Peyer's patch (tissue), 4 donors: ENCODE measurements around the gene DTD2. TPM values are rescaled to one million over a fixed set of nuclear protein-coding genes. Genes with fewer than 3 reads are reported as not detected.

Experiments used
- DNase-seq, 3 donors: peaks; one replicate each; pipeline ENCODE4 v3.0.0-alpha.2; 2017 to 2019
- H3K27ac ChIP-seq, 4 donors: fragments of 200-600 bp; sonication (generic); one replicate each; pipeline ENCODE4 v1.5.1; 2016 to 2019
- H3K27me3 ChIP-seq, 2 donors: fragments of 200-600 bp; sonication (generic); one replicate each; pipeline ENCODE4 v1.5.1; 2019
- H3K36me3 ChIP-seq, 3 donors: fragments of 200-600 bp; sonication (generic); one replicate each; pipeline ENCODE4 v1.5.1; 2016 to 2019
- H3K4me1 ChIP-seq, 4 donors: fragments of 200-600 bp; sonication (generic); one replicate each; pipeline ENCODE4 v1.5.1; 2016 to 2019
- H3K4me3 ChIP-seq, 4 donors: fragments of 200-600 bp; sonication (generic); 1 replicate in 3 of 4; 2 replicates in 1 of 4; pipeline ENCODE4 v1.5.1; 2016 to 2019; ENCODE audit warnings: mild to moderate bottlenecking in 1 of 4
- H3K9me3 ChIP-seq, 4 donors: fragments of 200-600 bp; sonication (generic); one replicate each; pipeline ENCODE4 v1.5.1; 2016 to 2019; ENCODE audit warnings: mild to moderate bottlenecking in 1 of 4
- POLR2A ChIP-seq, 2 donors: fragments of 450-650 bp; IDR thresholded peaks; one replicate each; pipeline ENCODE4 v1.5.1; 2017; ENCODE audit warnings: antibody characterized with exemption in 2 of 2, mild to moderate bottlenecking in 2 of 2, moderate library complexity in 2 of 2
- total RNA-seq, 4 donors: library from RNA; depleted of rRNA; stranded (reverse); fragments of >200 nt; gene quantifications; one replicate each; pipeline ENCODE4 v1.1.0, GENCODE V29; 2016
- TF ChIP-seq, protein P1 (sequence below), 6 experiments: fragments of 450-650 bp in 4 of 6; fragments of 200-600 bp in 2 of 6; sonication (generic) in 1 of 6; IDR thresholded peaks; one replicate each; pipeline ENCODE4 v1.5.1; 2017 to 2019; ENCODE audit warnings: antibody characterized with exemption in 6 of 6, mild to moderate bottlenecking in 3 of 6, moderate library complexity in 1 of 6

The DTD2 gene
- total RNA-seq, 4 donors from 2014 or later = 15.7 to 24.4 (median 18.9) TPM

DNA sequence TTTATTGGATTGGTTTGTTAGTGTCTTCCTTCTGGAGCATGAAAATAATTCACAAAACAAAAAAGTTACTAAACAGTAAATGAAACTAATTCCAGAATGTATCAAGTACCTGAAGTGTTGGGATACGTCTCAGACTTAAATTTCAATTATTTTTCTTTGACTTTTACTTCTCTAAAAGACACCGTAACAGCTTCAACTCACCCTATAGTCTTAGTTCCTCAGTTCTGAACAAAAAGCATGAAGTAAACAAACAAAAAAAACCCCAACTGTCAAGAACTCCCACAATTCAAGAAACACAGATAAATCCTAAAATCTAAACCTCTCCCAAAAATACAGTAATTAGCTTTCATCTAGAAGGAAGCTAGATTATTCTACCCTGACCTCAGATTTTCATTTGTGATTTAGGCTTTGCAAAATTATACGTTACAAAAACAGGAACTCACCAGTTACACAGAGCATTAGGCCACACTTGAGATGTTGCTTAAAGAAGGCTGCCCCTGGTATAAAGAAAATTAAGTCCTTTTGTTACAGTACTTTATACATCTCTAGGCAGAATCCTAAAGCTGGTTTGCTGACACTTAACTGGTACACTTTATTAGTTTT lies 47.2 kb downstream of the DTD2 start:
- H3K27ac ChIP-seq = no peak overlapping the region
- H3K36me3 ChIP-seq = no peaks in the 10 kb centered on the region
- TF ChIP-seq, protein P1, sequence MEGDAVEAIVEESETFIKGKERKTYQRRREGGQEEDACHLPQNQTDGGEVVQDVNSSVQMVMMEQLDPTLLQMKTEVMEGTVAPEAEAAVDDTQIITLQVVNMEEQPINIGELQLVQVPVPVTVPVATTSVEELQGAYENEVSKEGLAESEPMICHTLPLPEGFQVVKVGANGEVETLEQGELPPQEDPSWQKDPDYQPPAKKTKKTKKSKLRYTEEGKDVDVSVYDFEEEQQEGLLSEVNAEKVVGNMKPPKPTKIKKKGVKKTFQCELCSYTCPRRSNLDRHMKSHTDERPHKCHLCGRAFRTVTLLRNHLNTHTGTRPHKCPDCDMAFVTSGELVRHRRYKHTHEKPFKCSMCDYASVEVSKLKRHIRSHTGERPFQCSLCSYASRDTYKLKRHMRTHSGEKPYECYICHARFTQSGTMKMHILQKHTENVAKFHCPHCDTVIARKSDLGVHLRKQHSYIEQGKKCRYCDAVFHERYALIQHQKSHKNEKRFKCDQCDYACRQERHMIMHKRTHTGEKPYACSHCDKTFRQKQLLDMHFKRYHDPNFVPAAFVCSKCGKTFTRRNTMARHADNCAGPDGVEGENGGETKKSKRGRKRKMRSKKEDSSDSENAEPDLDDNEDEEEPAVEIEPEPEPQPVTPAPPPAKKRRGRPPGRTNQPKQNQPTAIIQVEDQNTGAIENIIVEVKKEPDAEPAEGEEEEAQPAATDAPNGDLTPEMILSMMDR (IDR thresholded peaks at IDR 0.05) = no peak
- TF ChIP-seq POLR2A (IDR thresholded peaks at IDR 0.05) = no peak
- H3K27me3 ChIP-seq = no peaks in the 10 kb centered on the region
- peaks cover 0 to 7% (median 0%) of the 10 kb centered on the region in 4 donors for H3K4me1 ChIP-seq
- no peak for DNase-seq
- no peaks in the 10 kb centered on the region for H3K9me3 ChIP-seq
- H3K4me3 ChIP-seq = no peak overlapping the region

DNA sequence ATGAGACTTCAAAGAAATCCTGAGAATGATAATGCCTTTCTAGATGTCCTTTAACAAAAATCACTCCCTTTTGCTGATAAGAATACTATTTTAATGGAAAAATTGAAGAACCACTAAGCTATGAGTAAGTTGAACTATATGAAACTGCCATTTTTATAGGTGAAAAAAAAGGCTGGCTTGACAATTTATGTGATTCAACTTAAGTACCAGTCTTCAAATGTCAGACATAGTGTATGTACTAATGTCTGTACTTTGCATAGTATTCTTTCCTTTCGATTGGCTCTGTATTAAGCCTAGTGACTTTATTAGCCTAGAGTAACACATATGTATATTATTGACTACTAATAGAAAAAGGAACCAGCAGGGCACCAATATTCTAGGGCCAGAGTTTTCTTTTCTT lies 48.9 kb downstream of the DTD2 start:
- Histone ChIP-seq H3K4me3 (no peak overlapping the region), H3K27me3 (no peaks in the 10 kb centered on the region), H3K4me1 (peaks cover 0 to 7% (median 0%) of the 10 kb centered on the region in 4 donors), H3K9me3 (no peaks in the 10 kb centered on the region), H3K36me3 (no peaks in the 10 kb centered on the region), H3K27ac (no peak overlapping the region)
- no peak for TF ChIP-seq POLR2A (IDR thresholded peaks at IDR 0.05)
- TF ChIP-seq, protein P1 (IDR thresholded peaks at IDR 0.05) = no peak
- DNase-seq = no peak

DNA sequence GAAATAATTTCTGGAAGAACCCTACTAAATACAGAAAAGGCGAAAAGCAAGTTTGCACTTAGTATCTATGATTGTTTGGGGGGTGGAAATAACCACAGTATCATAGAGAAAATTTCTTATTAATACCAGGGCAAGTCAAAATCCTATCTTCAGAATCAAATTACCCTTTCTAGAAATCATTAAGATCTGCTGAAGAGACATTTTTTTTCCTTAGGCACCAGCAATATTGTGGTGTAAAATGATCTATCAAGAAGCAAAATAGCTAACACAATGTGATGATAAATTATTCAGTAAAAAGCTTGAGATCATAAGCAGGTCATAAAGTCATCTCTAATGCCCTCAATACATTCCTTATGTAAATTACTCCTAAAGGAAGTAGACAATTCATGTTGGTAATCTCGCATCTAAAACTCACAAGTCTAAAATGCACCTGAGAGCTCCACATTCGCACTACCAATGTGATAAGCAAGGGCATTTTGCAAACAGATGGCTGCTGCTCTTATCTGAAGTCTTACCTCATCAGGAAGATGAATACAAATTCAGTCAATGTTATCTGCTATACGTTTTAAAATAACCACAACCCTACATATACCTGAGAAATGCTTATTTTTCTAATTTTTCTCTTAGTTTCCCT lies 51.6 kb downstream of the DTD2 start:
- Histone ChIP-seq H3K9me3 (no peaks in the 10 kb centered on the region), H3K4me1 (peaks cover 0 to under 1% (median 0%) of the 10 kb centered on the region in 4 donors), H3K27me3 (no peaks in the 10 kb centered on the region), H3K27ac (no peak overlapping the region), H3K36me3 (peaks cover 0 to 6% (median 0%) of the 10 kb centered on the region in 3 donors), H3K4me3 (no peak overlapping the region)
- no peak for TF ChIP-seq POLR2A (IDR thresholded peaks at IDR 0.05)
- TF ChIP-seq, protein P1 (IDR thresholded peaks at IDR 0.05) = no peak
- DNase-seq = no peak

DNA sequence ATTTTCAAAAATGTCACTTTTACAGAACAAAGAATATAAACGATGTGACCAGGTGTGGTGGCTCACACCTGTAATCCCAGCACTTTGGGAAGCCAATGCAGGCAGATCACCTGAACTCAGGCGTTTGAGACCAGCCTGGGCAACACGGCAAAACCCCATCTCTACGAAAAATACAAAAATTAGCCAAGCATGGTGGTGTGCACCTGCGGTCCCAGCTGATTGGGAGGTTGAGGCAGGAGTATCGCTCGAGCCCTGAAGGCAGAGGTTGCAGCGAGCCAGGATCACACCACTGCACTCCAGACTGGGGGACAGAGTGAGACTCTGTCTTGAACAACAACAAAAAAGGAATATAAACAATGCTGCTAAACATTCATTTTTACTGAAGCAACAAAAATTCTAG lies 52.2 kb downstream of the DTD2 start:
- no peak overlapping the region for H3K4me3 ChIP-seq
- H3K27me3 ChIP-seq = no peaks in the 10 kb centered on the region
- DNase-seq = no peak
- H3K36me3 ChIP-seq = peaks cover 0 to 6% (median 0%) of the 10 kb centered on the region in 3 donors
- TF ChIP-seq POLR2A (IDR thresholded peaks at IDR 0.05) = no peak
- TF ChIP-seq, protein P1 (IDR thresholded peaks at IDR 0.05) = no peak
- H3K27ac ChIP-seq = no peak overlapping the region
- no peaks in the 10 kb centered on the region for H3K9me3 ChIP-seq
- no peaks in the 10 kb centered on the region for H3K4me1 ChIP-seq

DNA sequence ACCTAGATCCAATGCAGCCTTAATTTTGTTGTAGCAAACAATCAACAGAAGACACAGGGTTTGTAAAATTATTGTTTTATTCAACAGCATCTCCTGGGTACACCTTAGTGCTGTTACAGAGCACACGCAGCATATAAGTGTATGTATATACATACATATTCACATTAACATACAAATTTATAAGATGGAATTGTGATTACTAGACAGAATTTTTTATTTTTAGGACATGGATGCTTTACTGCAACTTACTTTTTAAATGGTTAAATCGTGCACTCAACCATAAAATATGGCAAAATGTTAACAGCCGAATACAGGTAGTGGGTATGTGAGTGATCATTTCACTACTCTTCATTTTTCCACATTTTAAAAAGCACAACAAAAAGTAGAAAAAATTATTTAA lies 53.6 kb downstream of the DTD2 start:
- Histone ChIP-seq H3K4me3 (no peak overlapping the region), H3K27me3 (no peaks in the 10 kb centered on the region), H3K4me1 (no peaks in the 10 kb centered on the region), H3K27ac (no peak overlapping the region), H3K9me3 (no peaks in the 10 kb centered on the region), H3K36me3 (peaks cover 0 to 16% (median 0%) of the 10 kb centered on the region in 3 donors)
- no peak for DNase-seq
- TF ChIP-seq POLR2A (IDR thresholded peaks at IDR 0.05) = no peak
- TF ChIP-seq, protein P1 (IDR thresholded peaks at IDR 0.05) = no peak
